B cell (primary cell): ENCODE measurements around the gene ABHD14A. TPM values are rescaled to one million over a fixed set of nuclear protein-coding genes. Genes with fewer than 3 reads are reported as not detected.

ENCODE experiments used
- ATAC-seq: fragments of 200-7000 bp; cut with Tn5 transposase; one replicate; pipeline ENCODE4 v1.10.0; 2021; ENCODE audit warnings: low read depth, mild to moderate bottlenecking, moderate number of reproducible peaks, moderate library complexity
- CTCF ChIA-PET: fragments of 350-600 bp; sonication (Branson Sonifier 250); formaldehyde crosslinking; loops from one replicate; lab custom pipeline; 2021; ENCODE audit warnings: antibody characterized with exemption, inconsistent platforms; lab: Charles Lee
- POLR2A ChIA-PET: fragments of 350-600 bp; sonication (Branson Sonifier 250); formaldehyde crosslinking; loops from one replicate; lab custom pipeline; 2021; ENCODE audit warnings: antibody characterized with exemption; lab: Charles Lee
- DNase-seq: peaks from one replicate; pipeline ENCODE4 v3.0.0; 2013
- H2AFZ ChIP-seq: 2 replicates; pipeline ENCODE4 v1.6.1; 2012; ENCODE audit warnings: mild to moderate bottlenecking, low read depth, low read length; ENCODE audit not compliant: insufficient read depth, poor library complexity, severe bottlenecking
- H3K27ac ChIP-seq, 2 donors: 1 replicate in 1 of 2; 2 replicates in 1 of 2; pipeline ENCODE4 v1.5.1; 2012 to 2013; ENCODE audit warnings: low read length in 2 of 2, mild to moderate bottlenecking in 2 of 2, moderate library complexity in 1 of 2
- H3K27me3 ChIP-seq, 4 experiments: fragments of 200-600 bp in 1 of 4; sonication (generic) in 1 of 4; replicated peaks in 1 of 4; 1 replicate in 2 of 4; 2 replicates in 2 of 4; pipeline versions ENCODE4 v1.6.1 to v1.7.0; 2013 to 2016; ENCODE audit warnings: low read length in 3 of 4, mild to moderate bottlenecking in 2 of 4, mixed read lengths in 1 of 4, moderate library complexity in 1 of 4; ENCODE audit not compliant: insufficient read depth in 4 of 4, control insufficient read depth in 3 of 4; ENCODE audit errors: control extremely low read depth in 1 of 4
- H3K36me3 ChIP-seq, 2 experiments: replicated peaks in 1 of 2; 1 replicate in 1 of 2; 2 replicates in 1 of 2; pipeline versions ENCODE4 v1.6.1 to v1.7.1; 2013; ENCODE audit warnings: low read length in 1 of 2; ENCODE audit not compliant: insufficient read depth in 2 of 2, control insufficient read depth in 1 of 2; ENCODE audit errors: control extremely low read depth in 1 of 2, extremely low read depth in 1 of 2
- H3K4me1 ChIP-seq, 2 donors: fragments of 200-600 bp in 1 of 2; sonication (generic) in 1 of 2; 1 replicate in 1 of 2; 2 replicates in 1 of 2; pipeline versions ENCODE4 v1.5.1 to v1.6.1; 2013 to 2017; ENCODE audit warnings: low read length in 2 of 2; ENCODE audit not compliant: control insufficient read depth in 2 of 2, insufficient read depth in 2 of 2
- H3K4me2 ChIP-seq: replicated peaks from 2 replicates; pipeline ENCODE3; 2012; ENCODE audit warnings: mild to moderate bottlenecking, low read depth, low read length; ENCODE audit not compliant: poor library complexity, severe bottlenecking
- H3K4me3 ChIP-seq, 5 experiments: fragments of 200-600 bp in 1 of 5; sonication (generic) in 1 of 5; 1 replicate in 3 of 5; 2 replicates in 2 of 5; pipeline versions ENCODE4 v1.5.1 to v1.7.0; 2011 to 2016; ENCODE audit warnings: low read length in 4 of 5, mild to moderate bottlenecking in 4 of 5, low read depth in 2 of 5, control low read depth in 1 of 5, moderate library complexity in 1 of 5; ENCODE audit not compliant: insufficient read depth in 1 of 5; ENCODE audit errors: control extremely low read depth in 1 of 5, extremely low read depth in 1 of 5
- H3K79me2 ChIP-seq: fragments of 200-600 bp; sonication (generic); one replicate; pipeline ENCODE4 v1.6.0; 2016; ENCODE audit warnings: low read length; ENCODE audit not compliant: control insufficient read depth, insufficient read depth
- H3K9ac ChIP-seq: fragments of 200-600 bp; sonication (generic); 2 replicates; pipeline ENCODE4 v1.6.1; 2017; ENCODE audit warnings: mild to moderate bottlenecking, low read length, moderate library complexity
- H3K9me3 ChIP-seq, 3 donors: one replicate each; pipeline versions ENCODE4 v1.6.1 to v1.7.1; 2013; ENCODE audit warnings: low read length in 2 of 3; ENCODE audit not compliant: control insufficient read depth in 2 of 3, insufficient read depth in 1 of 3; ENCODE audit errors: control extremely low read depth in 1 of 3
- H4K20me1 ChIP-seq: 2 replicates; pipeline ENCODE4 v1.6.0; 2012; ENCODE audit warnings: mild to moderate bottlenecking, low read length; ENCODE audit not compliant: insufficient read depth, control insufficient read depth, poor library complexity, severe bottlenecking
- H3K27ac Mint-ChIP-seq: one replicate; pipeline ENCODE4 v1.8.0; 2021; ENCODE audit warnings: mixed read lengths
- H3K27me3 Mint-ChIP-seq: one replicate; pipeline ENCODE4 v1.8.0; 2021; ENCODE audit warnings: mixed read lengths
- H3K4me1 Mint-ChIP-seq: one replicate; pipeline ENCODE4 v1.8.0; 2021; ENCODE audit warnings: mixed read lengths
- H3K4me3 Mint-ChIP-seq: one replicate; pipeline ENCODE4 v1.8.0; 2021; ENCODE audit warnings: mixed read lengths
- H3K9me3 Mint-ChIP-seq: one replicate; pipeline ENCODE4 v1.8.0; 2022; ENCODE audit warnings: mixed read lengths; ENCODE audit not compliant: insufficient read depth
- CTCF ChIP-seq: fragments of 200-600 bp; IDR thresholded peaks from one replicate; pipeline ENCODE4 v1.8.0; 2022; ENCODE audit warnings: antibody characterized with exemption, mild to moderate bottlenecking
- EZH2 ChIP-seq: IDR thresholded peaks from 2 replicates; pipeline ENCODE4 v1.6.1; 2012; ENCODE audit warnings: borderline replicate concordance, low read depth, mild to moderate bottlenecking, moderate library complexity, low read length; ENCODE audit not compliant: insufficient read depth, poor library complexity, severe bottlenecking
- WGBS: methylation state at CpG from one replicate; pipeline ENCODE4 v1.1.5; 2013; ENCODE audit warnings: missing lambda C conversion rate; ENCODE audit not compliant: insufficient coverage; 5-methylcytosine and 5-hydroxymethylcytosine counted together
- intact Hi-C: fragments of 100-400 bp; cut with micrococcal nuclease; formaldehyde crosslinking; loops from one replicate; pipeline ENCODE4 v1.10.0; 2022
- polyA plus RNA-seq: library from polyadenylated mRNA; depleted of rRNA; stranded (reverse); fragments of >200 nt; gene quantifications from 2 replicates; pipeline ENCODE4 v1.2.3, GENCODE V29; 2012
- total RNA-seq, 2 donors: library from RNA; stranded (reverse); fragments of 120-200 nt in 1 of 2; gene quantifications; 1 replicate in 1 of 2; 2 replicates in 1 of 2; pipeline versions ENCODE4 v1.2.3 to v1.2.4, GENCODE V29; 2013 to 2022

The ABHD14A gene
- total and polyA plus RNA-seq, 2 donors (not counting 1 experiment from before 2014, with no cell fraction given) = 11.9 to 28.8 TPM

GRCh38 chr3:51940648-51941462 lies 34.0 kb upstream of the ABHD14A start:
- peak; percentile 17 for DNase-seq
- 40% methylated on average over 10 of the region's 13 CpGs for WGBS

More at GRCh38 chr3:51940648-51941462, 34.0 kb upstream of the ABHD14A start:
- peaks cover 21% of the 10 kb centered on the region for H3K79me2 ChIP-seq
- H3K27me3 ChIP-seq = no peaks in the 10 kb centered on the region
- Mint-ChIP-seq H3K4me3 (peak overlapping the region; percentile 95), H3K4me1 (peaks cover 36% of the 10 kb centered on the region), H3K27ac (peak overlapping the region; percentile 61), H3K27me3 (no peaks in the 10 kb centered on the region), H3K9me3 (no peaks in the 10 kb centered on the region)
- TF ChIP-seq EZH2 (no peak), CTCF (no peak)
- H3K4me1 ChIP-seq = peaks cover 22 to 26% of the 10 kb centered on the region in 2 donors
- peak overlapping the region; percentile 96 for H3K4me2 ChIP-seq
- H3K9me3 ChIP-seq = no peaks in the 10 kb centered on the region
- H2AFZ ChIP-seq = peak overlapping the region; percentile 83
- H3K36me3 ChIP-seq = peaks cover 0 to 37% of the 10 kb centered on the region in 2 experiments
- H3K4me3 ChIP-seq = peak overlapping the region; percentile 36 to 90 (median 88)
- H3K9ac ChIP-seq = peak overlapping the region; percentile 79
- intact Hi-C loops = loop anchor here (5.0 kb wide), 2 partner anchors 259 to 554 kb away; partner anchors contain the start of gene MANF
- no peak for ATAC-seq
- ChIA-PET CTCF (interaction anchor here (0.7 to 3.4 kb wide), 8 partner anchors 11 to 181 kb away, joined by 3 to 45 read pairs (median 6); partner anchors contain the start of genes ABHD14A, ABHD14B, ACY1 and PCBP4), POLR2A (interaction anchor here (0.6 to 2.5 kb wide), 4 partner anchors 29 to 441 kb away, joined by 3 to 13 read pairs (median 8); partner anchors contain the start of genes ABHD14A, ABHD14B and RPL29)
- peak overlapping the region in 1 of 2 donors; percentile 74 for H3K27ac ChIP-seq
- no peaks in the 10 kb centered on the region for H4K20me1 ChIP-seq
